ENCODE results near the gene UBALD2. TPM values are rescaled to one million over a fixed set of nuclear protein-coding genes. Genes with fewer than 3 reads are reported as not detected.
A peak's percentile ranks its signal among the peaks of the same experiment; 100 is the strongest.

UBALD2 gene
- total and polyA plus RNA-seq, 8 donors, result 17.8 to 34.6 (median 24.6) TPM

GRCh38 chr17:76247304-76247703, 17.8 kb upstream of the UBALD2 start:
- Histone ChIP-seq H3K9me3 (no peaks in the 10 kb centered on the region), H3K4me3 (no peak overlapping the region), H3K27me3 (no peaks in the 10 kb centered on the region), H3K4me1 (peaks cover 0 to 9% (median 0%) of the 10 kb centered on the region in 3 donors), H3K27ac (no peak overlapping the region), H3K36me3 (no peaks in the 10 kb centered on the region)
- no peak for TF ChIP-seq CTCF (IDR thresholded peaks at IDR 0.05)
- no peak for ATAC-seq
- intact Hi-C loops (cut with DNase I), result no loop called here
- no peak for FAIRE-seq
- DNase-seq, result no peak
- 80 to 92% methylated on average over 8 of the region's 8 CpGs for WGBS, 2 donors

DNA sequence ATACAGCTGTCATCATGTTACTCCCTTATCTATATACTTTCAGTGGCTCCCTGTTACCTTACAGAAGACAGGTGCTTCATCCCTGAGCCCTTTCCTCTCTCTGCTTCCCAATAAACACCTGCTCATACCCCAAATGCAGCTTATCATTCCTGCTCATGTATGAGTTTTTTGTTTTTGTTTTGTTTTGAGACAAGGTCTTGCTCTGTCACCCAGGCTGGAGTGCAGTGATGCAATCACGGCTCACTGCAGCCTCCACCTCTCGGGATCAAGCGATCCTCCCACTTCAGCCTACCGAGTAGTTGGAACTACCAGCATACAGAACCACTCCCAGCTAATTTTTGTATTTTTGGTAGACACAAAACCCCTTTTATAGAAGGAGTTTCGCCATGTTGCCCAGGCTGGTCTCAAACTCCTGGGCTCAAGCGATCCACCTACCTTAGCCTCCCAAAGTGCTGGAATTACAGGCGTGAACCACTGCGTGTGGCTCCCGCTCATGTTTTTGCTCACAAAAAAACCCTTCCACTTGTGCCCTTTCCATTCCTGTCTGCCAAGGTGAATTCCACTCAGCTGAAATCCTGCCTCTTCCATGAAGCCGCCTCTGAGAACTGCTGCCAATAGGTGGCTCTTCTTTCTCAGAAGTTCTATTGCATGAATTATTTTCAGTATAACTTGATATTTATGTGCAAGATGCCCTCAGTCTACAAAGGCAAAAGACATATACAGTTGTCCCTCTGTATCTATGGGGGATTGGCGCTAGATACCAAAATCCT, 16.9 kb upstream of the UBALD2 start:
- intact Hi-C loops (cut with DNase I), result no loop called here
- TF ChIP-seq CTCF (IDR thresholded peaks at IDR 0.05), result no peak
- no peaks in the 10 kb centered on the region for H3K27me3 ChIP-seq
- FAIRE-seq (no peak), DNase-seq (no peak), ATAC-seq (peak in 2 of 4 donors; percentile 16 to 53)
- 52 to 61% methylated on average over 11 of the region's 11 CpGs for WGBS, 2 donors
- H3K27ac ChIP-seq, result no peak overlapping the region
- no peaks in the 10 kb centered on the region for H3K36me3 ChIP-seq
- H3K4me3 ChIP-seq, result no peak overlapping the region
- H3K9me3 ChIP-seq, result no peaks in the 10 kb centered on the region
- peaks cover 0 to 13% (median 0%) of the 10 kb centered on the region in 3 donors for H3K4me1 ChIP-seq

- DNase-seq (no peak), FAIRE-seq (no peak), ATAC-seq (no peak)
- Histone ChIP-seq H3K36me3 (no peaks in the 10 kb centered on the region), H3K4me1 (peaks cover 0 to 13% (median 0%) of the 10 kb centered on the region in 3 donors), H3K27me3 (no peaks in the 10 kb centered on the region), H3K27ac (no peak overlapping the region), H3K9me3 (no peaks in the 10 kb centered on the region), H3K4me3 (no peak overlapping the region)
- intact Hi-C loops (cut with DNase I), result no loop called here
- 80 to 85% methylated on average over 6 of the region's 6 CpGs for WGBS, 2 donors
- no peak for TF ChIP-seq CTCF (IDR thresholded peaks at IDR 0.05)
Observed at GRCh38 chr17:76250141-76250540, 15.0 kb upstream of the UBALD2 start.

DNA sequence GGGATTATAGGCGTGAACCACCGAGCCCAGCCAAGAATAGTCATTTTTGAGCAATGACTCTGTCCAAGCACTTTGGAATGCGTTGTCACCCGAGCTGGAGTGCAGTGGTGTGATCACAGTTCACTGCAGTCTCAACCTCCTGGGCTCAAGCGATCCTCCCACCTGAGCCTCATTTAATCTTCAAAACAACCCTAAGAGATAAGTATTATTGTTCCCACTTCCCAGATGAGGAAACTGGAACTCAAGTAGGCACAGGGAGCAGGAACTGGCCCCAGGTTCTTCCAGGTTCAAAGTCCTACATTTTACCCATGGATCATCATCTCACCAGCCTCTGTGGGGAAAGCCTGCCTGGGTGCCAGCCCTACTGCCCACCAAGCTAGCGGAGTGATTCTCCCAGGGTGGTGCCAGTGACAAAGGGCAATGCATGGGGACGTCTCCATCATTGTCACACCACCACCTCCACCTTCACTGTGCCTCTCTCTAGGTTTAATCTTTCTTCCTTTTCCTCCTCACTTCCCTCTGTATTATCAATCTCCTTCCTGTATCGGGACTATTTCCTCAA, 13.6 kb upstream of the UBALD2 start:
- H3K27ac ChIP-seq, result peak overlapping the region; percentile 25 to 85 (median 73)
- 74 to 75% methylated on average over 8 of the region's 8 CpGs for WGBS, 2 donors
- H3K9me3 ChIP-seq, result no peaks in the 10 kb centered on the region
- H3K4me3 ChIP-seq, result no peak overlapping the region
- DNase-seq, result no peak
- H3K27me3 ChIP-seq, result no peaks in the 10 kb centered on the region
- H3K4me1 ChIP-seq, result peaks cover 0 to 13% (median 0%) of the 10 kb centered on the region in 3 donors
- no peak for ATAC-seq
- no peaks in the 10 kb centered on the region for H3K36me3 ChIP-seq
- intact Hi-C loops (cut with DNase I), result no loop called here
- TF ChIP-seq CTCF (IDR thresholded peaks at IDR 0.05), result no peak
- FAIRE-seq, result no peak
